Tibial nerve (tissue), 4 donors: Measurements from ENCODE around the gene CDH5. TPM values are rescaled to one million over a fixed set of nuclear protein-coding genes. Genes with fewer than 3 reads are reported as not detected.

Experiments
- DNase-seq, 2 donors: peaks; one replicate each; pipeline ENCODE4 v3.0.0-alpha.2; 2019; ENCODE audit warnings: low spot score in 2 of 2
- H3K27ac ChIP-seq, 4 donors: fragments of 200-600 bp; sonication (generic) in 3 of 4; one replicate each; pipeline ENCODE4 v1.5.1; 2017 to 2019; ENCODE audit warnings: mild to moderate bottlenecking in 1 of 4
- H3K27me3 ChIP-seq, 2 donors: fragments of 200-600 bp; sonication (generic) in 1 of 2; one replicate each; pipeline versions ENCODE4 v1.5.1 to v1.6.0; 2017 to 2019
- H3K36me3 ChIP-seq, 3 donors: fragments of 200-600 bp; sonication (generic); one replicate each; pipeline ENCODE4 v1.5.1; 2018 to 2019
- H3K4me1 ChIP-seq, 4 donors: fragments of 200-600 bp; sonication (generic) in 3 of 4; one replicate each; pipeline ENCODE4 v1.5.1; 2017 to 2019
- H3K4me3 ChIP-seq, 4 donors: fragments of 200-600 bp; sonication (generic) in 3 of 4; one replicate each; pipeline ENCODE4 v1.5.1; 2017 to 2019; ENCODE audit warnings: mild to moderate bottlenecking in 1 of 4, moderate library complexity in 1 of 4
- H3K9me3 ChIP-seq, 4 donors: fragments of 200-600 bp; sonication (generic) in 3 of 4; one replicate each; pipeline ENCODE4 v1.5.1; 2017 to 2019
- EP300 ChIP-seq, 2 donors: sonication (generic); formaldehyde crosslinking; IDR thresholded peaks; one replicate each; pipeline ENCODE4 v1.6.1; 2017; ENCODE audit warnings: antibody characterized with exemption in 2 of 2, mild to moderate bottlenecking in 1 of 2
- POLR2A ChIP-seq, 2 donors: fragments of 450-650 bp; IDR thresholded peaks; one replicate each; pipeline ENCODE4 v1.6.1; 2017; ENCODE audit warnings: antibody characterized with exemption in 2 of 2, mild to moderate bottlenecking in 2 of 2, moderate library complexity in 2 of 2
- WGBS, 2 donors: methylation state at CpG; one replicate each; pipeline ENCODE4 v1.1.5; 2018; 5-methylcytosine and 5-hydroxymethylcytosine counted together
- total RNA-seq, 4 donors: library from RNA; depleted of rRNA; stranded (reverse); fragments of >200 nt; gene quantifications; one replicate each; pipeline ENCODE4 v1.1.0, GENCODE V29; 2016
- TF ChIP-seq, protein P1 (sequence below), 5 experiments: fragments of 200-600 bp in 3 of 5; fragments of 450-650 bp in 2 of 5; sonication (generic) in 3 of 5; IDR thresholded peaks; one replicate each; pipeline ENCODE4 v1.5.1; 2016 to 2019; ENCODE audit warnings: antibody characterized with exemption in 5 of 5, mild to moderate bottlenecking in 3 of 5, moderate library complexity in 2 of 5

The CDH5 gene
- total RNA-seq, 4 donors from 2014 or later, result 47.3 to 79.3 (median 67.0) TPM

- TF ChIP-seq, protein P1, sequence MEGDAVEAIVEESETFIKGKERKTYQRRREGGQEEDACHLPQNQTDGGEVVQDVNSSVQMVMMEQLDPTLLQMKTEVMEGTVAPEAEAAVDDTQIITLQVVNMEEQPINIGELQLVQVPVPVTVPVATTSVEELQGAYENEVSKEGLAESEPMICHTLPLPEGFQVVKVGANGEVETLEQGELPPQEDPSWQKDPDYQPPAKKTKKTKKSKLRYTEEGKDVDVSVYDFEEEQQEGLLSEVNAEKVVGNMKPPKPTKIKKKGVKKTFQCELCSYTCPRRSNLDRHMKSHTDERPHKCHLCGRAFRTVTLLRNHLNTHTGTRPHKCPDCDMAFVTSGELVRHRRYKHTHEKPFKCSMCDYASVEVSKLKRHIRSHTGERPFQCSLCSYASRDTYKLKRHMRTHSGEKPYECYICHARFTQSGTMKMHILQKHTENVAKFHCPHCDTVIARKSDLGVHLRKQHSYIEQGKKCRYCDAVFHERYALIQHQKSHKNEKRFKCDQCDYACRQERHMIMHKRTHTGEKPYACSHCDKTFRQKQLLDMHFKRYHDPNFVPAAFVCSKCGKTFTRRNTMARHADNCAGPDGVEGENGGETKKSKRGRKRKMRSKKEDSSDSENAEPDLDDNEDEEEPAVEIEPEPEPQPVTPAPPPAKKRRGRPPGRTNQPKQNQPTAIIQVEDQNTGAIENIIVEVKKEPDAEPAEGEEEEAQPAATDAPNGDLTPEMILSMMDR (IDR thresholded peaks at IDR 0.05), result no peak
- TF ChIP-seq POLR2A (IDR thresholded peaks at IDR 0.05) (no peak), EP300 (IDR thresholded peaks at IDR 0.05) (no peak)
- peaks cover 0 to 13% (median 4%) of the 10 kb centered on the region in 4 donors for H3K4me1 ChIP-seq
- 64 to 68% methylated on average over 2 of the region's 2 CpGs for WGBS, 2 donors
- H3K36me3 ChIP-seq, result no peaks in the 10 kb centered on the region
- H3K27ac ChIP-seq, result no peak overlapping the region
- no peak overlapping the region for H3K4me3 ChIP-seq
- H3K9me3 ChIP-seq, result peaks cover 0 to 5% (median 0%) of the 10 kb centered on the region in 4 donors
- DNase-seq, result no peak
- peaks cover 0 to 42% of the 10 kb centered on the region in 2 donors for H3K27me3 ChIP-seq
Observed at GRCh38 chr16:66422366-66422765, 55.9 kb downstream of the CDH5 start.

DNA sequence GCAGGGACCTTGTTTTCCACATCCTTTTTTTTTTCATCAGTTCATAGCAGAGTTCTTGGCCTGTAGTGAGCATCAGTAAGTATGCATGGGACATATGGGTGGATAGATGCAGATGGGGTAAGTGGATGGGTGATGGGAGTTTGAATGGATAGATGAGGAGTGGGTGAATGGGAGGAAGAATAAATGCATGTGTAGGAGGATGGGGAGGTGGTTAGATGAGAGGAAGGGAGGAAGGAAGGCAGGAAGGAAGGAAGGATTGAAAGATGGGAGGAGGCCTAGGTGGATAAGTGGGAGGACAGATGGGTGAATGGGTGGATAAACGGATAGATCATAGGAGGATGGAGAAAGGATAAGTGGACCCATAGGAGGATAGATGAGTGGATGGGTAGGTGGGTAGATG, 56.7 kb downstream of the CDH5 start:
- Histone ChIP-seq H3K4me1 (peaks cover 0 to 21% (median 10%) of the 10 kb centered on the region in 4 donors), H3K9me3 (no peaks in the 10 kb centered on the region), H3K4me3 (no peak overlapping the region), H3K36me3 (no peaks in the 10 kb centered on the region), H3K27ac (no peak overlapping the region), H3K27me3 (peaks cover 3 to 50% of the 10 kb centered on the region in 2 donors)
- DNase-seq, result no peak
- WGBS, 2 donors, result 89 to 95% methylated on average over 1 of the region's 1 CpG
- TF ChIP-seq POLR2A (IDR thresholded peaks at IDR 0.05) (no peak), EP300 (IDR thresholded peaks at IDR 0.05) (no peak)
- TF ChIP-seq, protein P1 (IDR thresholded peaks at IDR 0.05), result no peak

GRCh38 chr16:66425651-66426050, 59.2 kb downstream of the CDH5 start:
- Histone ChIP-seq H3K4me1 (peaks cover 0 to 32% (median 11%) of the 10 kb centered on the region in 4 donors), H3K4me3 (no peak overlapping the region), H3K27ac (no peak overlapping the region), H3K9me3 (no peaks in the 10 kb centered on the region), H3K27me3 (peaks cover 3 to 67% of the 10 kb centered on the region in 2 donors), H3K36me3 (no peaks in the 10 kb centered on the region)
- TF ChIP-seq POLR2A (IDR thresholded peaks at IDR 0.05), result no peak
- TF ChIP-seq, protein P1 (IDR thresholded peaks at IDR 0.05), result no peak
- no peak for TF ChIP-seq EP300 (IDR thresholded peaks at IDR 0.05)
- 26 to 34% methylated on average over 8 of the region's 8 CpGs for WGBS, 2 donors
- DNase-seq, result no peak

GRCh38 chr16:66426112-66427035, 59.9 kb downstream of the CDH5 start:
- H3K27me3 ChIP-seq, result peaks cover 3 to 65% of the 10 kb centered on the region in 2 donors
- WGBS, 2 donors, result 12 to 13% methylated on average over 36 to 39 of the region's 56 CpGs
- H3K4me3 ChIP-seq, result peak overlapping the region; percentile 17 to 71 (median 26)
- no peak for DNase-seq
- peaks cover 0 to 32% (median 11%) of the 10 kb centered on the region in 4 donors for H3K4me1 ChIP-seq
- H3K9me3 ChIP-seq, result no peaks in the 10 kb centered on the region
- no peaks in the 10 kb centered on the region for H3K36me3 ChIP-seq
- TF ChIP-seq EP300 (IDR thresholded peaks at IDR 0.05), result no peak
- H3K27ac ChIP-seq, result no peak overlapping the region

GRCh38 chr16:66427036-66427860, 60.8 kb downstream of the CDH5 start, which contains the start of gene BEAN1:
TSS of gene BEAN1 (plus strand) at chr16:66427295. CDS start at chr16:66437677, 10,382 bp downstream.
- no peaks in the 10 kb centered on the region for H3K36me3 ChIP-seq
- H3K9me3 ChIP-seq, result no peaks in the 10 kb centered on the region
- TF ChIP-seq EP300 (IDR thresholded peaks at IDR 0.05), result no peak
- TF ChIP-seq POLR2A (IDR thresholded peaks at IDR 0.05), result no peak
- TF ChIP-seq, protein P1 (IDR thresholded peaks at IDR 0.05), result no peak
- DNase-seq, result no peak
- H3K4me1 ChIP-seq, result peaks cover 0 to 32% (median 11%) of the 10 kb centered on the region in 4 donors
- peak within 1 kb of the TSS in 1 of 4 donors; percentile 44 for H3K27ac ChIP-seq
- H3K27me3 ChIP-seq, result peaks cover 3 to 63% of the 10 kb centered on the region in 2 donors
- WGBS, 2 donors, result 0 to 1% methylated on average over 28 to 35 of the region's 118 CpGs
- peak within 1 kb of the TSS; percentile 30 to 71 (median 36) for H3K4me3 ChIP-seq
